ENCODE measurements around the gene OXCT1.

Gene OXCT1

DNA sequence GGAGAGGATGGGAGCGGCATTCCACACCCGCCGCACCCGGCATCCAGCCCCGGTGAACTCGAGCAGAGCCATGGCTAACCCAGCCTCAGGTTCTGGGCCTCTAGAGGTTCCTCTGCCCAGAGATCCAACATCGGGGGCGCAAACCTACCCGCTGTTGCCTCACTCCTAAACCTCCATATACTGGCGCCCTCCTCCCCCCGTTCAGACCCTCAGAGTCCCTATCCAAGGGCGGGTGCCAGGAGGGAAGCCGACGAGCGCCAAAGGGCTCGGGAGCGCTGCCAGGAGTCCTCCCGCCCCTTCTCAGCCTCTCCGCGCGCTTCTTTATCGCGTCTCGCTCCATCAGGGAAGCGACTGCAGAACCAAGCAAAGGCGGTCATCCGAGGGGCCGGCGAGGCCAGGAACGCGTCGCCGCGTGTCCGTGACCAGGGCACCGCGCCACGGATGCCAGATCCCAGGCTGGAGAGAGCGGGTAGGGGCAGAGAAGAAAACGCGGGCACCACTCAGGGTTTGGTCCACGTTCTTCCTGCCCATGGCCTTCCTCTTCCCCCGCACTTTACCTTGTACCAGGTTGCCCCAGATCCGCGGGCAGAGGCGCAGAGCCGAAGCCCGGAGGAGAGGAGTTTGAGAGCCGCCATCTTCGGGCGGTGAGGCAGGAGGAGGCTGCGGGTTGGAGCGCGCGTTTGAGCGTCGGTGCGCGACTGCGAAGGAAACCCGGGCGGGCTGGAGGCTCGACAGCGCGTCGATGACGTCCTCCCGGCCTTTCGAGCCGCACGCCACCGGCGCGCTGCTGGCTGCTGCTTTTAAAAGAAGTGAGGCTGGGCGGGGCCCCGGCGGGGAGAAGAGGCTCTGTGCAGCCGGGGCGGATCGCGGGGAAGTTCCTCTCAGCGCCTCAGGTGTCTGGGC lies at the start of gene OXCT1:
OXCT1 (minus strand) TSS at position 702 of the 903 bp plus-strand sequence; CDS start at position 635, 67 bp downstream.
- DNase-seq (ENCODE audit: low spot score) = peak; percentile 92

DNA sequence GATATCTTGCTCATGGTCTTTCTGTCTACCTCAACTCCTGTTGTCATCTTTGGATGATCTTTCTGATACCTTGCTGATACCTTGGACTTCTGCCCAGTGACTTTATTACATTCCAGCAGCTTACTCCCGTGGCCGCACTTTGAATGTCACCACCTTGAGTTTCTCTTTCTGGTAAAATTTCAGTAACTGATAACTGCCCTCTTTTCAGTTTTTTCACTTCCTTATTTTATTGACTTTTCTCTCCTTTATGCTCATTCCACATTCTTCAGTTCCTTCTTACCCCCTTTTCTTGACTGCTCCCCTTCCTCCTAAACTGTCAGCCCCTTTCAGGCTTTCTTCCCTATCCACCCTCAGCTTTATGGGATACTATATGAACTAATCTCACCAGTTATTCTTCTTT lies 47.9 kb upstream of the OXCT1 start:
- no peak for DNase-seq (ENCODE audit: low spot score)

DNA sequence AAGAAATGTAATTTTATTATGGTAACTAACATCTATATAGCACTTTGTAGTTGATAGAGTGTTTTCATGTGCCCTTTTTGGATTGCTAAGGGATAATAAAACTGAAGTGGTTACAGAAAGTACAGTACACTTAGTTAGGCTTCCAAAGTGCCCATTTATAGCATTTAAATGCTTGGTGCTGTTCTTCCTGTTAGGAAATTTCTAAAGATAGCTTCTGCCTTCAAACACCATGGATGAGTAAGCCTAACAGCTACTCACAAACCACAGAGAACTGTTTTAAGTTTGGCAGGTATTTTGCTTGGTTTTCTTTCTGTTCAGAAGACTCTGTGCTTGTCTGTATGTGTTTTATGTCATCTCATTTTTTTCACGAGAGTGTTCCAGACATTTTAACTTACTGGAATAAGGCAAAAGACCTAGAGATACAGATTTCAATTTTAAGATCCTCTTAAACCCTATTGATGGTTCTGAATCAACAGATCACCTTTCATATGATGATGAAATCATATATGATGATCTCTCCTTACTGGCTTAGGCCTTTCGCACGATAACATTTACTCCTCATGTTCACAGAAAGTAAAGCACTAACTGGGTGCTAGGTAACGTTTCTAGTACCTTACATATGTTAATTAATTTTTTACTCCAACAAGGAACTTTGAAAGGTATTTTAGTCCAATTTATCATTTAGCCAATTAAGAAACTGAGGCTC lies 38.3 kb upstream of the OXCT1 start:
- no peak for DNase-seq (ENCODE audit: low spot score)

DNA sequence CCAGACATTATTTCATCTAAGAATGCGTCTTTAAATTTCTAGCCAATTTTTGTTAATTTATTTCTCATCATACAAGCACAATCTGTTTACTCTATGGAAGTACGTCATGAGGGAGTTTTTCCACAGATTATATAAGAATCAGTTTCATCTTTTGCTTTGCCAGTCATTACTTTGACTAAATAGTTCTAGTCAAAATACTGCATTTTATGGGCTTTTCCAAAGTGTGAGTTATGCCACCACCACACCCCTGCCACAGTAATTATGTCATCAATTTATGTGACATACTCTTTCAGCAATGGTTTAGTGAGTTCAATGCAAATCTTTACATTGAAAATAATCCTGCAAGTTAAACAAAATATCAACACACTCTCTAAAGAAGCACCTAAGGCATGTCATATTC lies 35.9 kb upstream of the OXCT1 start:
- no peak for DNase-seq (ENCODE audit: low spot score)

DNA sequence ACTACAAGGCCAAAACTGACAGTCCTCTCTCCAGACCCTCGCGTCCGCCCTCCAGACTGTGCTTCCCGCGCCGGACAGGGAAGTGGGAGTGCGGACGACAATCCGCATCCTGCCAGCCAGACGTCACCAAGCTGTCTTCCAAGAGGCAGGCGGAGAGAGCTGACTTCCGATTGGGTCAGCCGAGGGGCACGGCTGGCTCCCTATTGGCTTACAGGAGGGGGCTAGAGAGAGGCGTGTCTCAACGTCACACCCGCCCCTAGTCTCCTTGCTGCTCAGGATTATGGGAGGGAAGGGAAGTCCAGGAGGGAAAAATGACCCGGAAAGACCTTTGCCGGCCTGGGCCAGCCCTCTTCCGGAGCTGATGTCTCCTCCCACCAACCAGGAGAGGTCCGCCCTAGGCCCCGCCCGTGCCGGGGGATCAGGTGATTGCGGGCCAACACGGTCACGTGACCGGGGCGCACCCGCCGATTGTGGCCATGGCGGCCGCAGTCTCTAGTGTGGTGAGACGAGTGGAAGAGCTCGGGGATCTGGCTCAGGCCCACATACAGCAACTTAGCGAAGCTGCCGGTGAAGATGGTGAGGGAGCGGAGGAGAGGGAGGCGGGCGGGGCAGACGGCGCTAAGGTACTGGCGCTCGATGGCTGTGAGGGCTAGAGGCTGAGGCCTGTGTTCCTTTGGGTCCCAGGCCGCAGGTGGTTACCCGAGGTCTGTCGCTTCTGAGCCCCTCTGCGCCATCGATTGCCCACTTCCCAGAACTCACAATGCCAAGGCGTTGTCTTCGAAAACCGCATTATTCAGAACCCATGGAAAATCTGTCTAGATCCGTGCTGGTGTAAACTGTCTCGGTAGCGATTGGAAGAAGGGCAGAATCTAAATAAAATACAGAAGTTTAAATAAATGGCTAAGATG lies 33.9 kb upstream of the OXCT1 start, which contains the start of gene RIMOC1:
RIMOC1 (plus strand) TSS at position 453 of the 908 bp plus-strand sequence; CDS start at position 477, 24 bp downstream.
- DNase-seq (ENCODE audit: low spot score) = peak; percentile 98

DNA sequence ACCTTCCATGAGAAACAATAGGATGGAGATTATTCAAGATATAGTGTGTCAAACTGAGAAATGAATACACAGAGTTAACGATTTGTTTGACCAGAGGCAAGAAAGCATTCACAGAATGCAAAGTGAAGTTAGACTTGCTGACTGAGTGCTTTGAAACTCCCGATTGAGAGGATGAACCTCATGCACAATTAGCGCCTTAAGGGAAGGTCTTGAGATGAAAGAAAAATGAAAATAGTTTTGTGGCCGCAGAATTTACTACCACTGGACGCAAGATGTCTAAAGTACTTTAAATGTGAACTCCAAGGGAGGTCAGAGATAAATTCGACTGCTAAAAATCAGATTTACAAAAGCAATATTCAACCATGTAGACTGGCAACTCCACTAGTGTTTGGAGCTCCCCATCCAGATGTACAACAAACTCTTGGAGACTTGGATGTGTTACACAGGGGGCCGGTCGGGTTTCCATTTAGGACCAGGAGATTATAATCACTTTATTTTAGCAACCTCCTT lies 33.2 kb upstream of the OXCT1 start:
- DNase-seq (ENCODE audit: low spot score) = no peak

DNA sequence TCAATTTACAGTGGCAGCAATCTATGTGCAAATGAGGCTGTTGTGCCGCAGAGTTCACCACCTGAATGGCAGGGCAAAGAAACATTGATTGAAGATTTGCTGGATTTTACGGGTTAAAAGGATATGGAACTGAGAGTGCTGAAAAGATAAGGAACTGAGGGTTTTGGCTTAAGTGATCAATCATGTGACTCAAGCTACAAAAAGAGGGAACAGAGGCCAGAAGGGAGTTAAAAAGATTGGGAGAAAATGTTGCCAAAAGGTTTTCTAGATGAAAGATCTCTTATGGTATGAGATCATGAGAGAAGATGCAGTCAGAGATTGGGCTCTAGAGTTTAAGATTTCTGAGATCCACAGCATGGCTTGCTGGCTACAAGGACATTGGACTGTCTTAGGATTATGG lies 26.0 kb upstream of the OXCT1 start:
- DNase-seq (ENCODE audit: low spot score) = no peak

DNA sequence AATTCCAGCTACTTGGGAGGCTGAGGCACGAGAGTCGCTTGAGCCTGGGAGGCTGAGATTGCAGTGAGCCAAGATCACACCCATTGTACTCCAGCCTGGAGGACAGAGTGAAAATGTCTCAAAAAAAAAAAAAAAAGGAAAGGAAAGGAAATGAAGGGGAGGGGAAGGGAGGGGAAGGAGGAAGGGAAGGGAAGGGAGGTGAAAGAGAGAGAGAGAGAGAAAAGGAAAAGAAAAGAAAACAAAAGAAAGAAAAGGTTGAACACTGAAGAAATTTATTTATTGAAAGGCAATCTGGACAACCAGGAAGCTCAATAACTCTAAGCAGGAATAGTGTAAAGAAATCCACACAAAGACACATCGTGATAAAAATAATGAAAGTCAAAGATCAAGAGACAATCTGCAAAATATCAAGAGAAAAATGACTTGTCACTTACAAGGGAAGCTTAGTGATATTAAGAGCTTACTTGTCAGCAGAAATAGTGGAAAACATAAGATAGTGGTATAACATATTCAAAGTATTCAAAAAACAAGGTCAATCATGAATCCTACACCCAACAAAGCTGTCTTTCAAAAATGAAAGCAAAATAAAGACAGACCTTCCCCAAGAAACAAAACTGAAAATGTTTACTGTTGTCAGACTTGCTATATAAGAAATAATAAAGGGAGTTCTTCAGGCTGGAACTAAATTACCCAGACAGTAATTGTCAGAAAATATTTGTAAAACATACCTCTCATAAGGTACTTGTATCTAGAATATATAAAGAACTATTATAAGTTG lies 23.0 kb upstream of the OXCT1 start:
- no peak for DNase-seq (ENCODE audit: low spot score)

DNA sequence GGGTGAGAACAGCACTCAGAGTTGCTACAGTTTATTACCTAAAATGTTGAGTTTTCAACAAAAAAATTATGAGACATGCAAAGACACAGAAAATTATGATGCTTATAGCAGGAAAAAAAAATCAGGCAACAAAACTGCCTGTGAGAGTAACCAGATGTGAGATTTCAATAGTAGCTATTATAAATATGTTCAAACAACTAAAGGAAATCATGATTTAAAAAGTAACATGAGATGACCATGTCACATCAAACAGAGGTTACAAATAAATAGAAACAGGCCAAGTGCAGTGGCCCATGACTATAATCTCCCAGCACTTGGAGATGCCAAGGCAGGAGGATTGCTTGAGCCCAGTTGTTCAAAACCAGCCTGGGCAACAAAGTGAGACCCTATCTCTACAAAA lies 21.8 kb upstream of the OXCT1 start:
- no peak for DNase-seq (ENCODE audit: low spot score)

DNA sequence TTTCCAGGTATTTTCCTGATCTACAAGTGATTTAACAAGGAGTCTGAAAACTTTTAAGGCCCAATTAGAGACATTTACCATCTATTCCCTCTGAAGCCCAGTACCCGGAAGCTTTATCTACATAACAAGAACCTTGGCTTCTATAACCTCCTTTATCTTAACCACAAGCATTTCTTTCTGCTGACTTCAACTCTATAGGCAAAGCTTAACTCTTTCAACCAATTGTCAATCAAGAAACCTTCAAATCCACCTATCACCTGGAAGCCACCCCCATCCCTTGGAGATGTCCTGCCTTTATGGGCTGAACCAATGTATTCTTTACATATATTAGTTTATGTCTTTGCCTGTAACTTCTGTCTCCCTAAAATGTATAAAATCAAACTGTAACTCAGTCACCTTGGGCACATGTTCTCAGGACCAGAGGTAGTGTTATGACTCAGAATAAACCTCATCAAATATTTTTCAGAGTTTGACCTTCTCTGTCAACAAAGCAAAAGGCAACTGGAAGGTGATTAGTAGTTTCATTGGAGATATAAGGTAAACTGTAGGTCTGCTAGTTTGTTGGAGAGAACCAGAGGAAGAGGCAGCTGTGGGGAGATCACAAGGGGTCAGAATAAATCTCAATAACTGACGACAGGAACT lies 21.0 kb upstream of the OXCT1 start:
- no peak for DNase-seq (ENCODE audit: low spot score)

DNA sequence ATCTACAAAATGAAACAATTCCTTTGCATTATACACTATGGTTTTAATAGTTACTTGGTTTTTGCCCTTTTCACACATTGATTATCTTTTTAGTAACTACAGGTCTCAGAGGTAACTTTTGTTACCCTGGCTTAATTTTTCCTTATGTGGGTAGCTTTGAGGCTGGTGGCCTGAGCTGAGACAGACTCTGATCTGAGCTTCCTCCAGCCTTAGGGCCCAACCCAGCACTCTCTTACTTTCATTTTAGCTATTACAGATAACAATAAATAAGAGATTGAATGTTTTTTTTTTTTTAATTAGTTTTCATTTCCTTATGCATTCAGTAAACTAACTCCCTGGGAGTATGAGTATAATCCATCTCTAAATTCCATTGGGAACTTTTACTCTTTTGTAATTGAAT lies 15.1 kb upstream of the OXCT1 start:
- no peak for DNase-seq (ENCODE audit: low spot score)

DNA sequence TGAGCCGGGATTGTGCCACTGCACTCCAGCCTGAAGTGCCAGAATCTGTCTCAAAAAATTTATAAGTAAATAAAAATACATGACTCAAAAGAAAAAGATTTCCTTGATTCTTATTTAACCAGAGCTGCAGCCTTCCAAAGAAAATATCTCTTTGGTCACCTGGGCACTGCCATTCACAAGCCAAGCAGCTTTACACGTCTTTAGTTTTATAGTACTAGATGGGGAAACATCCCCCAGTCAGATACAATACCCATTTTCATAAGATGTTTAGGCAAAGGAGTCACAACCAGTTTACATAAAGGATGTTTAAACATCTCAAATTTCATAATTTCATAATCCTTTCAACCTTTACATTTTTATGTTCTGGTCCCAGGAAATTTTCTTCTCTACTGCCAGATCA lies 13.7 kb upstream of the OXCT1 start:
- no peak for DNase-seq (ENCODE audit: low spot score)

DNA sequence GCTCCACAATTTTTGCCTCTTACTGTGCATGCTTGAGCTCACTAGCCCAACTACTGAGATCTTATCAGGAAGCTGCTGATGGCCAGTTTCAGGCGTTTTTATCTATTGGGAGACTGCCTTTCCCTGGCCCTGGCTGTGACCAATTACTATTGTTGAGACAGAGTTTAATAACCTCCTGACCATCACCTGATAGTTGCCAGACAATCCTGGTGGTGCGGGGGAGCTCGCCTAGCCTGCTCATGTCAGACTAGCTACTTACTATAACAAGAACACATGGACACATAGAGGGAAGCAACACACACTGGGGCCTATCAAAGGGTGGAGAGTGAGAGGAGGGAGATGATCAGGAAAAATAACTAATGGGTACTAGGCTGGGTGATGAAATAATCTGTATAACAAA lies 13.0 kb upstream of the OXCT1 start:
- DNase-seq (ENCODE audit: low spot score) = no peak

DNA sequence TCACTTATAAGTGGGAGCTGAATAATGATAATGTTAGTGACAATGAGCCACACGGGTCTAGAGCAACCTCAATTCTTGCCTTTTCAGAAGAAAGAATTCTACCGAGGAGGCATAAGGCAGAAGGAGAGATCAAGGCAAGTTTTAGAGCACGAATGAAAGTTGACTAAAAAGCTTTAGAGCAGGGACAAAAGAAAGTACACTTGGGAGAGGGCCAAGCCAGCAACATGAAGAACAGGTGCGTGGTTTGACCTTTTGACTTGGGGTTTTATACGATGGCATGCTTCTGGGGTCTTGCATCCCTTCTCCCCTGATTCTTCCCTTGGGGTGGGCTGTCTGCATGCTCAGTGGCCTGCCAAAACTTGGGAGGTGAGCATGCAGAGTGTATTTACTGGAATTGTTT lies 12.5 kb upstream of the OXCT1 start:
- no peak for DNase-seq (ENCODE audit: low spot score)

DNA sequence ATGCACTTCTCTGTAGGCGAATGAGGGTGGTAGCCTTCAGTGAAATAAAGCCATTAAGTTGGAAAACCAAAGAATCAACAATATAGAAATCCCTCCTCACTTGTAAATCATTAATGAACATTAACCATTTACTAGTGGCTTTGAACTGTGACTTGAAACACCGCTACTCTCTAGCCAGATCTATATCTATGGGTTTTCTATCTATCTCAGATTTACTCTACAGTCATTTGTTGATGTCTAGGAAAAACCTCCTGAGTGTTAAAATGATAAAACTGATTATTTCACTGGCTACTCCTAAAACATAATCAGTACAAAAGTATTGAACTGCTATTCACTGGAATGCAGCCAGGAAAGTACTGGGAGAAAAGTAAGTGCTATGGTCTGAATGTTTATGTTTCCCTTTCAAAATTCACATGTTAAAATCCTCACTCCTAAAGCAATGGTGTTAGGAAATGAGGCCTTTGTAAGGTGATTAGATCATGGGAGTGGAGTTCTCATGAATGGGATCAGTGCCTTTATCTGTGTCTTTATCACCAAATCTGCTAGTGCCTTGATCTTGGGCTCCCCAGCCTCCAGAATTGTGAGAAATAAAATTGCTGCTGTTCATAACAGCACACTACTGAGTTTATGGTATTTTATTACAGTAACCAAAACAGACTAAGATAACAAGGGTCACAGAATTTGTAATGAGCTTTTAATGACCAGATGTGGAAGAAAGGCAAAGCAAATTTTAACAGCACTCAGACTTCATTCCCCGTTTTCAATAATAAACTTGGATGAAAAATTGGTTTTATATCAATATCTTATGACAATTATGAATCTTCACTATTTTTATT lies 8.6 kb upstream of the OXCT1 start:
- DNase-seq (ENCODE audit: low spot score) = no peak

DNA sequence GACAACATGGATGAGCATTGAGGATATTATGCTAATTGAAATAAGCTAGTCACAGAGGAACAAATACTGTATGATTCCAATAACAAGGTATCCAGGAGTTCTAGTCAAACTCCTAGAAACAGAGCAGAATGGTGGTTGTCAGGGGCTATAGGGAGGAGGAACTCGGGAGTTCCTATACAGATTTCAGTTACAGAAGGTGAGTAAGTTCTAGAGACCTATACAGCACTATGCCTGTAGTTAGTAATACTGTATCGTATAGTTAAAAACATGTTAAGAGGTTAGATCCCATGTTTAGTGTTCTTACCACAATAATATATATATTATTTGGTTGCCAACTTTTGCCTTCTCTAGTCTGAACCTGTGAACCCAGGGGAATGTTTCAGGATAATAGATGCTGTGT lies 7.9 kb upstream of the OXCT1 start:
- no peak for DNase-seq (ENCODE audit: low spot score)

DNA sequence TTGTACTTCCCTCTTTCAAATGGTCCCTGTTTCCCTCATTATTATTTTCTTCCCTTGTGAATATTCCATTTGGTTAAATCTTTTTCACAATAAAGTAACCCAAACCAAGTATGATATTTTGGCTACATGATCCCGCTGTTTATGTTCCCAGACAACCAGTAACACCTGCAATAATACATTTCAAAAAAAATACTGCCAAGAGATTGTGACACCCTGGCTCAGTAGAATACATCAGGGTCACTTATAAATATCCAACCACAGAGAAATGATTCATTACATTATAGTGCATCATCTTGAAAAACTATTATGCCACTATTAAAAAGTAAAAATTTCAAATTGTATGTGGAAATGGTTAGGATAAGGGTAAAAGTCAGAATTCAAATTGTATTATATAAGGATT lies 7.2 kb upstream of the OXCT1 start:
- no peak for DNase-seq (ENCODE audit: low spot score)

DNA sequence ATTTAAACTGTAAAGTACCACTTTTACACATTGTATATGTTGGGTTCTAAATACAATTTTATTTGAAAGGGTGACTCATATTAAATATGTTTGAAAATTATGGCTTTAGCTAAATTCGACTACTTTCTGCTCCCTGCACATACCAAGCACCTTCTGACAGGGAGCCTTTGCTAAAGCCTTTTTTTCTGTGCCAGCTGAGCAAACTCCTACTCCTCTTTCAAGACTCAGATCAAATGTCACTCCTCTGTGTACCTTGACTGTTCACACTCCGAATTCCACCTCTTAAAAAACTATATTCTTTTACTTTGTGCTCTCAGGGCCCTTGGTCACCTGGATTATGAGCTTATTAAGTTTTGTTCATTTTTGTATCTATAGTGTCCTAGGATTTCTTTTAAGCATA lies 6.5 kb upstream of the OXCT1 start:
- DNase-seq (ENCODE audit: low spot score) = no peak

DNA sequence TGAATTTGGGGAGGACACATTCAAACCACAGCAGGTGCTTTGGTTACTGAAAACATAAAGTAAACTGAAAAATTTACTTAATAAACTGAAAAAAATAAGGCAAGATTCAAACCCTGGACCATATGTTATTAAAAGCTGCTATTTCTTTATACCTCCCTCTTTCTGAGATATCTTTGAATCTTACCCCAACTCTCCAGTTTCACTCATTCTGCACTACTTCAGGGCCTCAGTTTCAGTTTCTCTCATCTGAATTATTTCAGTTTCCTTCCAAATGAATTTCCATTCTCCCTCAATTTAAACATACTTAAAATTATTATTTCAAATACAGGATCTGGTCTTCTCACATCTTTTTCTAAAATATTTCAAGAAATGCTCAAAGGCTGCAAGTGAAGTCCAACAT lies 4.9 kb upstream of the OXCT1 start:
- DNase-seq (ENCODE audit: low spot score) = no peak

DNA sequence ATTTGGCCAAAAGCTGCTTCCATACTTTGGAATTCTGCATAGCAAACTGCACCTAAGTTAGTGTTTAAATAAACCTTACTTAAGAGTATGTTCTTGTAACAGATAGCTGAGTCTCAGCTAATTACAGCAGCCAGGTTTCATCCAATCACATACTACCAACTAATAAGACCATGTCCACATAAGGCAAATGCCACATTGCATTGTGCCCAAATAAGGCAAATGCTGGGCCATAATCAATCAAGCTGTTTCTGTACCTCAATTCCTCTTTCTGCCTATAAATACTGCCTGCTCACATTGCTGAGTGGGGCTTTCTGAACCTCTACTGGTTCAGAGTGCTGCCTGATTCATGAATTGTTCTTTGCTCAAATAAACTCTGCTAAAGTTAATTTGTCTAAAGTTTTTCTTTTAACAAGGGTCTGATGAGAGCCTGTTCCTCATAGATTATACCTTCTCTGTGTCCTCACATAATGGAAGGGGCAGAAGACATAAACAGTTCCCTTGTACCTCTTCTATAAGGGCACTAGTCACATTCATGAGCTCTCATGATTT lies 4.4 kb upstream of the OXCT1 start:
- DNase-seq (ENCODE audit: low spot score) = no peak

Measured in CD4-positive, alpha-beta T cell treated with Interleukin-15 for 4 hours (primary cell).